HG03159 (cell line): Measurements from ENCODE around the gene C10orf105.

Experiments used
- ATAC-seq: cut with Tn5 transposase; IDR thresholded peaks from one replicate; pipeline ENCODE4 v1.9.1; 2021; ENCODE audit warnings: mild to moderate bottlenecking, moderate library complexity; ENCODE audit not compliant: unreplicated experiment

C10orf105 gene

DNA sequence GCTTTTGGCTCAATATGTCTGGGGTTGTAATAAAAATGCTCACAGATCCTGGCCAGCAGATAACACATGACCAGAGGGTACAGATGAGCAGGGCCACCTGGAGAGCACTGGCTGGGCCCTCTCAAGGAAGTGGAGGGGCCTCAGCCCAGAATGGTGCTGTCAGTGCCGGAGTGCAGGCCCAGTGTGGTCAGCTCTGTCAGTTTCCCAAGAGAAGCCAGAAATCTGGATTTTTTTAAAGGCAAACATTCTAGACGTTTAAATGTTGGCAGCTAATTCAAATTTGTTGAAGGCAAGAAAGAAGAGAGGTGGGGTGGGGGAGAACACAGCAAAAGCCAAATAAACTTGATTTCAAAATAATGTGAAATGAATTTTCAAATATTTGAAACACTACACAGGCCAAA lies 2.0 kb downstream of the C10orf105 start:
- no peak for ATAC-seq

- no peak for ATAC-seq
Measured at GRCh38 chr10:71717056-71717455, 2.5 kb downstream of the C10orf105 start.

DNA sequence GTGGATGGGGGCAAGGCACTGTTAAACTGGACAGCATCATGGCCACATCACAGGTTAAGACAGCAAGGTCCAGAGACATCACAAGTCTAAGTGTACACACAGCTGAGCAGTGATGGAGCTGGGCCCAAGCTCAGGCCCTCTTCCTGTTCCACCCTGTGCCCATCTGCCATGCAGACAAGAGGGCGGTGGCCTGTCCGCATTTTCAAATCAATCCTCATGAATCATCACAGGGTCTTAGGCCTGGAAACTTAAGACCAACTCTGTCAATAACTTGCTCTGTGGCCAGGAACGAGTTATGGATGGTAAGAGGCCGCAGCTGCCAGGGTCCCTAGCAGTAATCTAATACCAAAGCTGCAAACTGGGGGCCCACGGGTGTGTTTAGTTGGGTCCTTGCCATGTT lies 3.2 kb downstream of the C10orf105 start:
- ATAC-seq, result no peak

DNA sequence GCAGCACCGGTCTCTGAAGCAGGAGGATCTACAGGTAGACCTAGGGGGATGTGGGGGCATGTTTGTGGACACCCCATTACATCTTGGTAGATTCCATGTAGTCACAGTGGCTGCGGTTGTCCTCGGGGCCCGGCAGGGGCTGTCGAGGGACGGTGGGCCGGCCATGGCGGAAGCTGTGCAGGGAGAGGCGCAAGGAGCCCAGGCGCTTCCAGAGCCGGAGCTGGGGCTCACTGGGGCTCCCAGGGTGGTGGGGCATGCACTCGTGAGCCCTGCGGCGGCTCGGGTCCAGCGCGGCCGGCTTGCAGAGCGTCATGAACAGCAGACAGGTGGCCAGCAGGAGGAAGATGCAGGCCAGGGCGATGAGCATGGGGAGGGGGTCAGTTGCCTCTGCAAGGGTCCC lies 3.7 kb downstream of the C10orf105 start:
- ATAC-seq, result no peak

- ATAC-seq, result no peak
Measured at GRCh38 chr10:71715026-71715425, 4.6 kb downstream of the C10orf105 start.

- ATAC-seq, result no peak
Measured at GRCh38 chr10:71714592-71714991, 5.0 kb downstream of the C10orf105 start.

DNA sequence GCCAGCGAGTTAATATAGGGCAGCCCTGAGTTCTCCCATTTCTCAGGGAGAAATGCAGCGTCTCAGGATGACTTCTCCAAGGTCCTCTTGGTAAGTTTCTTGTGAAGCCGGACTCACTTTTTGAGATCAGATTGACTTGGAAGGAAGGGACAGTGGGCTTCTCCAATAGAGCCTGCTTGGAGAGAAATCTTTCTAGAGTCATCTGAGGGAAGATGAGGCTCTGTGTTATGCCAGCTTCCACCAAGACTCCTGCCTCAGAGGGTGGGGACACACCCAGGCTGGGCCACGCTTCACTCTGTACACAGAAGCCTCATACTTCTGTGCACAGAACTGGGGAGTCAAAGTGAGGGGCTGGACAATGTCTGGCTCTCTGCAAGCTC lies 5.6 kb downstream of the C10orf105 start:
- no peak for ATAC-seq

GRCh38 chr10:71713135-71714030 lies 6.2 kb downstream of the C10orf105 start:
- ATAC-seq, result no peak

- ATAC-seq, result no peak
Measured at GRCh38 chr10:71712572-71713134, 6.9 kb downstream of the C10orf105 start.

- ATAC-seq, result no peak
Measured at GRCh38 chr10:71712170-71712569, 7.4 kb downstream of the C10orf105 start.

GRCh38 chr10:71711052-71711623 lies 8.4 kb downstream of the C10orf105 start:
- no peak for ATAC-seq

DNA sequence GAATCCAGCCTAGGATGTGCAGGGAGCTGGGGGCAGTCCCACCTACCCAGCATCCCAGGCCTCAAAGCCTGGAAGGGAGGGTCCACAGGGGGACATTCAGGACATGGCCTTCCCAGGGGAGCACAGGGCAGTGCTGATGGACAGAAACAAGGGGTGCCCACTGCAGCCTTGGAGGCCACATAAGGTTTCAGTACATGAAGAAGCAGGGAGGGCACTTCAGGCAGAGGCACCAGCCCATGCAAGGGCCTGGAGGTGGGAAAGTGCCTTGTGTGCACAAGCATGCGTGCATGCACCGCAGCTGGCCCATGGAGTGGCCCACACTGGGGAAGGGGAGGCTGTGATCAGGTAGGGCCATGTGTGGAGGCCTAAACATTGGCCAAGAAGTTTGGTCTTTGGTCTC lies 9.1 kb downstream of the C10orf105 start:
- no peak for ATAC-seq

- ATAC-seq, result no peak
Measured at GRCh38 chr10:71708897-71709882, 10.4 kb downstream of the C10orf105 start.

GRCh38 chr10:71708301-71708703 lies 11.3 kb downstream of the C10orf105 start:
- no peak for ATAC-seq

- ATAC-seq, result no peak
Measured at GRCh38 chr10:71707240-71707789, 12.3 kb downstream of the C10orf105 start.

GRCh38 chr10:71706216-71707121 lies 13.1 kb downstream of the C10orf105 start:
- no peak for ATAC-seq

GRCh38 chr10:71705582-71705981 lies 14.0 kb downstream of the C10orf105 start:
- no peak for ATAC-seq

- ATAC-seq, result no peak
Measured at GRCh38 chr10:71704816-71705215, 14.8 kb downstream of the C10orf105 start.

- no peak for ATAC-seq
Measured at GRCh38 chr10:71703577-71703976, 16.0 kb downstream of the C10orf105 start.
